GM11168 (cell line): ENCODE results near the gene USP9X.
"Not testable (repeated sequence)": the region's sequence is repeated elsewhere in the genome, so short reads cannot be mapped to it uniquely, and the experiment has no call there.

Experiments
- in situ Hi-C: fragments of 300-500 bp; cut with MboI; formaldehyde crosslinking; loops from one replicate; pipeline ENCODE4 v1.12.0; 2022; ENCODE audit warnings: low sequenced_read_pairs; ENCODE audit not compliant: unreplicated experiment

The USP9X gene

GRCh38 chrX:41178201-41178600 lies 93.0 kb downstream of the USP9X start:
- in situ Hi-C loops, result no loop called here

- in situ Hi-C loops, result no loop called here
These were observed 95.1 kb downstream of the USP9X start for GRCh38 chrX:41180194-41180908.

GRCh38 chrX:41184312-41184711 lies 99.1 kb downstream of the USP9X start:
- in situ Hi-C loops, result no loop called here

GRCh38 chrX:41186946-41187345 lies 101.7 kb downstream of the USP9X start:
- in situ Hi-C loops, result not testable (repeated sequence)

GRCh38 chrX:41189156-41189555 lies 103.9 kb downstream of the USP9X start:
- in situ Hi-C loops, result no loop called here

GRCh38 chrX:41192880-41193279 lies 107.6 kb downstream of the USP9X start:
- in situ Hi-C loops, result no loop called here

- in situ Hi-C loops, result no loop called here
These were observed 113.2 kb downstream of the USP9X start for GRCh38 chrX:41198410-41198809.

- in situ Hi-C loops, result no loop called here
These were observed 115.5 kb downstream of the USP9X start for GRCh38 chrX:41200785-41201184.

- in situ Hi-C loops, result no loop called here
These were observed 124.6 kb downstream of the USP9X start for GRCh38 chrX:41209853-41210252.

GRCh38 chrX:41224605-41225004 lies 139.4 kb downstream of the USP9X start:
- in situ Hi-C loops, result no loop called here

GRCh38 chrX:41233988-41234387 lies 148.7 kb downstream of the USP9X start:
- in situ Hi-C loops, result no loop called here

GRCh38 chrX:41234471-41234870 lies 149.2 kb downstream of the USP9X start:
- in situ Hi-C loops, result not testable (repeated sequence)

- in situ Hi-C loops, result no loop called here
These were observed 149.7 kb downstream of the USP9X start for GRCh38 chrX:41234962-41235361.

- in situ Hi-C loops, result no loop called here
These were observed 151.4 kb downstream of the USP9X start for GRCh38 chrX:41236629-41237028.

- in situ Hi-C loops, result no loop called here
These were observed 155.3 kb downstream of the USP9X start for GRCh38 chrX:41240509-41240908.

GRCh38 chrX:41241962-41242361 lies 156.7 kb downstream of the USP9X start:
- in situ Hi-C loops, result no loop called here

- in situ Hi-C loops, result no loop called here
These were observed 160.4 kb downstream of the USP9X start for GRCh38 chrX:41245641-41246040.

- in situ Hi-C loops, result no loop called here
These were observed 165.6 kb downstream of the USP9X start for GRCh38 chrX:41250867-41251266.

- in situ Hi-C loops, result no loop called here
These were observed 172.6 kb downstream of the USP9X start for GRCh38 chrX:41257801-41258200.

GRCh38 chrX:41258226-41258625 lies 173.0 kb downstream of the USP9X start:
- in situ Hi-C loops, result no loop called here

GRCh38 chrX:41258871-41259270 lies 173.6 kb downstream of the USP9X start:
- in situ Hi-C loops, result no loop called here

GRCh38 chrX:41259516-41259915 lies 174.3 kb downstream of the USP9X start:
- in situ Hi-C loops, result no loop called here
